NT2/D1 (cell line): ENCODE data around the gene CBLB.

Experiments
- SUZ12 ChIP-seq: IDR thresholded peaks from 2 replicates; pipeline ENCODE4 v1.6.1; 2011; ENCODE audit not compliant: insufficient read length, insufficient read depth; ENCODE audit errors: extremely low read depth
- ZNF274 ChIP-seq: IDR thresholded peaks from 2 replicates; pipeline ENCODE4 v1.6.1; 2011; ENCODE audit warnings: mild to moderate bottlenecking, low read depth, low read length

DNA sequence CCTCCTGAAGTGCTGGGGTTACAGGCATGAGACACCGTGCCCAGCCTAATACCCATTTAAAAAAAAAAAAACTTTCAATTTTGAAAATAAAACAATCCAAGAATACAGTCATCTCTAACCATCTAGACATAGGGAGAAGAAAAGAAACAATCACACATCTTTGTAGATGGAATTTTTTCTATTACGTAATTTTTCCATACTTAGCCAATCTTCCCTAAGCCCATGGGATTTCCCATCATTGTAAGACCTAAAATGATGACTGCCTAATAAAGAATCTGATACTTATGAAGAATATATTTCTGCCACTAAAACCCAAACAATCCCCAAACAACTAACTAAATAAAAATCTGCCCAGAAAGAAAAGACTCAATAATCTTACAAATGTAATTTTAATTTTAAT lies 88.7 kb downstream of the CBLB start:
- TF ChIP-seq SUZ12 (no peak), ZNF274 (no peak)
